B cell (primary cell): Measurements from ENCODE around the gene ZNF681. TPM values are rescaled to one million over a fixed set of nuclear protein-coding genes. Genes with fewer than 3 reads are reported as not detected.

Experiments used
- ATAC-seq: fragments of 200-7000 bp; cut with Tn5 transposase; one replicate; pipeline ENCODE4 v1.10.0; 2021; ENCODE audit warnings: low read depth, mild to moderate bottlenecking, moderate number of reproducible peaks, moderate library complexity
- CTCF ChIA-PET: fragments of 350-600 bp; sonication (Branson Sonifier 250); formaldehyde crosslinking; loops from one replicate; lab custom pipeline; 2021; ENCODE audit warnings: antibody characterized with exemption, inconsistent platforms; lab: Charles Lee
- POLR2A ChIA-PET: fragments of 350-600 bp; sonication (Branson Sonifier 250); formaldehyde crosslinking; loops from one replicate; lab custom pipeline; 2021; ENCODE audit warnings: antibody characterized with exemption; lab: Charles Lee
- DNase-seq: peaks from one replicate; pipeline ENCODE4 v3.0.0; 2013
- H2AFZ ChIP-seq: 2 replicates; pipeline ENCODE4 v1.6.1; 2012; ENCODE audit warnings: mild to moderate bottlenecking, low read depth, low read length; ENCODE audit not compliant: insufficient read depth, poor library complexity, severe bottlenecking
- H3K27ac ChIP-seq, 2 donors: 1 replicate in 1 of 2; 2 replicates in 1 of 2; pipeline ENCODE4 v1.5.1; 2012 to 2013; ENCODE audit warnings: low read length in 2 of 2, mild to moderate bottlenecking in 2 of 2, moderate library complexity in 1 of 2
- H3K27me3 ChIP-seq, 4 experiments: fragments of 200-600 bp in 1 of 4; sonication (generic) in 1 of 4; replicated peaks in 1 of 4; 1 replicate in 2 of 4; 2 replicates in 2 of 4; pipeline versions ENCODE4 v1.6.1 to v1.7.0; 2013 to 2016; ENCODE audit warnings: low read length in 3 of 4, mild to moderate bottlenecking in 2 of 4, mixed read lengths in 1 of 4, moderate library complexity in 1 of 4; ENCODE audit not compliant: insufficient read depth in 4 of 4, control insufficient read depth in 3 of 4; ENCODE audit errors: control extremely low read depth in 1 of 4
- H3K36me3 ChIP-seq, 2 experiments: replicated peaks in 1 of 2; 1 replicate in 1 of 2; 2 replicates in 1 of 2; pipeline versions ENCODE4 v1.6.1 to v1.7.1; 2013; ENCODE audit warnings: low read length in 1 of 2; ENCODE audit not compliant: insufficient read depth in 2 of 2, control insufficient read depth in 1 of 2; ENCODE audit errors: control extremely low read depth in 1 of 2, extremely low read depth in 1 of 2
- H3K4me1 ChIP-seq, 2 donors: fragments of 200-600 bp in 1 of 2; sonication (generic) in 1 of 2; 1 replicate in 1 of 2; 2 replicates in 1 of 2; pipeline versions ENCODE4 v1.5.1 to v1.6.1; 2013 to 2017; ENCODE audit warnings: low read length in 2 of 2; ENCODE audit not compliant: control insufficient read depth in 2 of 2, insufficient read depth in 2 of 2
- H3K4me2 ChIP-seq: replicated peaks from 2 replicates; pipeline ENCODE3; 2012; ENCODE audit warnings: mild to moderate bottlenecking, low read depth, low read length; ENCODE audit not compliant: poor library complexity, severe bottlenecking
- H3K4me3 ChIP-seq, 5 experiments: fragments of 200-600 bp in 1 of 5; sonication (generic) in 1 of 5; 1 replicate in 3 of 5; 2 replicates in 2 of 5; pipeline versions ENCODE4 v1.5.1 to v1.7.0; 2011 to 2016; ENCODE audit warnings: low read length in 4 of 5, mild to moderate bottlenecking in 4 of 5, low read depth in 2 of 5, control low read depth in 1 of 5, moderate library complexity in 1 of 5; ENCODE audit not compliant: insufficient read depth in 1 of 5; ENCODE audit errors: control extremely low read depth in 1 of 5, extremely low read depth in 1 of 5
- H3K79me2 ChIP-seq: fragments of 200-600 bp; sonication (generic); one replicate; pipeline ENCODE4 v1.6.0; 2016; ENCODE audit warnings: low read length; ENCODE audit not compliant: control insufficient read depth, insufficient read depth
- H3K9ac ChIP-seq: fragments of 200-600 bp; sonication (generic); 2 replicates; pipeline ENCODE4 v1.6.1; 2017; ENCODE audit warnings: mild to moderate bottlenecking, low read length, moderate library complexity
- H3K9me3 ChIP-seq, 3 donors: one replicate each; pipeline versions ENCODE4 v1.6.1 to v1.7.1; 2013; ENCODE audit warnings: low read length in 2 of 3; ENCODE audit not compliant: control insufficient read depth in 2 of 3, insufficient read depth in 1 of 3; ENCODE audit errors: control extremely low read depth in 1 of 3
- H4K20me1 ChIP-seq: 2 replicates; pipeline ENCODE4 v1.6.0; 2012; ENCODE audit warnings: mild to moderate bottlenecking, low read length; ENCODE audit not compliant: insufficient read depth, control insufficient read depth, poor library complexity, severe bottlenecking
- H3K27ac Mint-ChIP-seq: one replicate; pipeline ENCODE4 v1.8.0; 2021; ENCODE audit warnings: mixed read lengths
- H3K27me3 Mint-ChIP-seq: one replicate; pipeline ENCODE4 v1.8.0; 2021; ENCODE audit warnings: mixed read lengths
- H3K4me1 Mint-ChIP-seq: one replicate; pipeline ENCODE4 v1.8.0; 2021; ENCODE audit warnings: mixed read lengths
- H3K4me3 Mint-ChIP-seq: one replicate; pipeline ENCODE4 v1.8.0; 2021; ENCODE audit warnings: mixed read lengths
- H3K9me3 Mint-ChIP-seq: one replicate; pipeline ENCODE4 v1.8.0; 2022; ENCODE audit warnings: mixed read lengths; ENCODE audit not compliant: insufficient read depth
- CTCF ChIP-seq: fragments of 200-600 bp; IDR thresholded peaks from one replicate; pipeline ENCODE4 v1.8.0; 2022; ENCODE audit warnings: antibody characterized with exemption, mild to moderate bottlenecking
- EZH2 ChIP-seq: IDR thresholded peaks from 2 replicates; pipeline ENCODE4 v1.6.1; 2012; ENCODE audit warnings: borderline replicate concordance, low read depth, mild to moderate bottlenecking, moderate library complexity, low read length; ENCODE audit not compliant: insufficient read depth, poor library complexity, severe bottlenecking
- WGBS: methylation state at CpG from one replicate; pipeline ENCODE4 v1.1.5; 2013; ENCODE audit warnings: missing lambda C conversion rate; ENCODE audit not compliant: insufficient coverage; 5-methylcytosine and 5-hydroxymethylcytosine counted together
- intact Hi-C: fragments of 100-400 bp; cut with micrococcal nuclease; formaldehyde crosslinking; loops from one replicate; pipeline ENCODE4 v1.10.0; 2022
- polyA plus RNA-seq: library from polyadenylated mRNA; depleted of rRNA; stranded (reverse); fragments of >200 nt; gene quantifications from 2 replicates; pipeline ENCODE4 v1.2.3, GENCODE V29; 2012
- total RNA-seq, 2 donors: library from RNA; stranded (reverse); fragments of 120-200 nt in 1 of 2; gene quantifications; 1 replicate in 1 of 2; 2 replicates in 1 of 2; pipeline versions ENCODE4 v1.2.3 to v1.2.4, GENCODE V29; 2013 to 2022

Gene ZNF681
- total and polyA plus RNA-seq, 2 donors (not counting 1 experiment from before 2014, with no cell fraction given), result 1.1 to 8.5 TPM

GRCh38 chr19:23787106-23787505 lies 28.4 kb upstream of the ZNF681 start:
- Histone ChIP-seq H3K4me3 (no peak overlapping the region), H3K27ac (no peak overlapping the region), H3K36me3 (no peaks in the 10 kb centered on the region), H3K4me1 (no peaks in the 10 kb centered on the region), H4K20me1 (no peaks in the 10 kb centered on the region), H3K79me2 (no peaks in the 10 kb centered on the region), H2AFZ (no peak overlapping the region), H3K4me2 (no peak overlapping the region), H3K9me3 (peaks cover 0 to 4% (median 0%) of the 10 kb centered on the region in 3 donors), H3K9ac (no peak overlapping the region), H3K27me3 (no peaks in the 10 kb centered on the region)
- CTCF ChIA-PET, result no interaction called here
- TF ChIP-seq CTCF (no peak), EZH2 (no peak)
- DNase-seq, result no peak
- Mint-ChIP-seq H3K4me1 (no peaks in the 10 kb centered on the region), H3K27me3 (no peaks in the 10 kb centered on the region), H3K27ac (no peak overlapping the region), H3K4me3 (no peak overlapping the region), H3K9me3 (no peaks in the 10 kb centered on the region)
- intact Hi-C loops, result no loop called here
- POLR2A ChIA-PET, result no interaction called here
- ATAC-seq, result no peak
- WGBS, result 100% methylated on average over 2 of the region's 3 CpGs

DNA sequence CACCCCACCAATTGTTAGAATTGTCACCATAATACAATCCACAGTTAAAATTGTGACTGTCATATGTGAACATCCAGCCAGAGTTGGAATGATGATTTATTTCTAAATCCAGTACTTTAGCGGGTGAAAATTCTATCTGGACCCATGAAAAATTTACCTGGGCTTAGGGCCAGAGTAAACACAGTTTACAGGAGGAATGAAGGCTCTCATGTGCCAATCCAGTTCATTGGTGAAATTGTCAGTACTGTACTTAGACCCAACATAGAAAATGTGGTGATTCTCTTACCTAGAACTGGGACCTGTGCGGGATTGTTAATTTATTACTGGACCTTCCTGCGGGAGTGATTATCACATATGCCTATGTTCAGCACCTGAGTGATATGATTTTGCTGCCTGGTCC lies 27.3 kb upstream of the ZNF681 start:
- TF ChIP-seq EZH2 (no peak), CTCF (no peak)
- peaks cover 0 to 4% (median 0%) of the 10 kb centered on the region in 3 donors for H3K9me3 ChIP-seq
- no peak for ATAC-seq
- no peaks in the 10 kb centered on the region for H3K27me3 Mint-ChIP-seq
- no CpG with 5 or more reads among the region's 3 CpGs for WGBS
- no peaks in the 10 kb centered on the region for H3K4me1 ChIP-seq
- intact Hi-C loops, result no loop called here
- H3K27ac ChIP-seq, result no peak overlapping the region
- no peak overlapping the region for H3K4me2 ChIP-seq
- no peak overlapping the region for H3K9ac ChIP-seq
- H2AFZ ChIP-seq, result no peak overlapping the region
- H3K27me3 ChIP-seq, result no peaks in the 10 kb centered on the region
- DNase-seq, result no peak
- CTCF ChIA-PET, result no interaction called here
- H4K20me1 ChIP-seq, result no peaks in the 10 kb centered on the region
- H3K4me3 Mint-ChIP-seq, result no peak overlapping the region
- H3K4me1 Mint-ChIP-seq, result no peaks in the 10 kb centered on the region
- POLR2A ChIA-PET, result no interaction called here
- H3K4me3 ChIP-seq, result no peak overlapping the region
- H3K79me2 ChIP-seq, result no peaks in the 10 kb centered on the region
- no peak overlapping the region for H3K27ac Mint-ChIP-seq
- H3K36me3 ChIP-seq, result no peaks in the 10 kb centered on the region
- H3K9me3 Mint-ChIP-seq, result no peaks in the 10 kb centered on the region
